ENCODE data around the gene TBC1D22A. TPM values are rescaled to one million over a fixed set of nuclear protein-coding genes. Genes with fewer than 3 reads are reported as not detected.
"Not testable (repeated sequence)": the region's sequence is repeated elsewhere in the genome, so short reads cannot be mapped to it uniquely, and the experiment has no call there.

Gene TBC1D22A
- polyA plus RNA-seq, 3 donors: 15.4 to 16.5 (median 15.9) TPM

- DNase-seq (ENCODE audit: low read depth in 3 of 3, low spot score in 2 of 3): no peak
Observed at GRCh38 chr22:47102648-47103047, 340.2 kb downstream of the TBC1D22A start.

- no peak for DNase-seq (ENCODE audit: low read depth in 3 of 3, low spot score in 2 of 3)
Observed at GRCh38 chr22:47105085-47105484, 342.6 kb downstream of the TBC1D22A start.

GRCh38 chr22:47106806-47107205 lies 344.4 kb downstream of the TBC1D22A start:
- DNase-seq (ENCODE audit: low read depth in 3 of 3, low spot score in 2 of 3): no peak

GRCh38 chr22:47107431-47107830 lies 345.0 kb downstream of the TBC1D22A start:
- no peak for DNase-seq (ENCODE audit: low read depth in 3 of 3, low spot score in 2 of 3)

- no peak for DNase-seq (ENCODE audit: low read depth in 3 of 3, low spot score in 2 of 3)
Observed at GRCh38 chr22:47110817-47111443, 348.5 kb downstream of the TBC1D22A start.

- DNase-seq (ENCODE audit: low read depth in 3 of 3, low spot score in 2 of 3): no peak
Observed at GRCh38 chr22:47111626-47112581, 349.5 kb downstream of the TBC1D22A start.

GRCh38 chr22:47112582-47112965 lies 350.1 kb downstream of the TBC1D22A start:
- no peak for DNase-seq (ENCODE audit: low read depth in 3 of 3, low spot score in 2 of 3)

GRCh38 chr22:47112994-47113852 lies 350.8 kb downstream of the TBC1D22A start:
- no peak for DNase-seq (ENCODE audit: low read depth in 3 of 3, low spot score in 2 of 3)

GRCh38 chr22:47113853-47114415 lies 351.5 kb downstream of the TBC1D22A start:
- no peak for DNase-seq (ENCODE audit: low read depth in 3 of 3, low spot score in 2 of 3)

GRCh38 chr22:47114813-47115517 lies 352.5 kb downstream of the TBC1D22A start:
- no peak for DNase-seq (ENCODE audit: low read depth in 3 of 3, low spot score in 2 of 3)

GRCh38 chr22:47115518-47115890 lies 353.1 kb downstream of the TBC1D22A start:
- no peak for DNase-seq (ENCODE audit: low read depth in 3 of 3, low spot score in 2 of 3)

GRCh38 chr22:47115921-47116320 lies 353.5 kb downstream of the TBC1D22A start:
- no peak for DNase-seq (ENCODE audit: low read depth in 3 of 3, low spot score in 2 of 3)

GRCh38 chr22:47116426-47117341 lies 354.2 kb downstream of the TBC1D22A start:
- no peak for DNase-seq (ENCODE audit: low read depth in 3 of 3, low spot score in 2 of 3)

GRCh38 chr22:47117442-47117841 lies 355.0 kb downstream of the TBC1D22A start:
- DNase-seq (ENCODE audit: low read depth in 3 of 3, low spot score in 2 of 3): not testable (repeated sequence)

GRCh38 chr22:47119181-47119580 lies 356.7 kb downstream of the TBC1D22A start:
- no peak for DNase-seq (ENCODE audit: low read depth in 3 of 3, low spot score in 2 of 3)

GRCh38 chr22:47120399-47120798 lies 357.9 kb downstream of the TBC1D22A start:
- DNase-seq (ENCODE audit: low read depth in 3 of 3, low spot score in 2 of 3): no peak

- DNase-seq (ENCODE audit: low read depth in 3 of 3, low spot score in 2 of 3): no peak
Observed at GRCh38 chr22:47121791-47122190, 359.3 kb downstream of the TBC1D22A start.

- DNase-seq (ENCODE audit: low read depth in 3 of 3, low spot score in 2 of 3): no peak
Observed at GRCh38 chr22:47122441-47123000, 360.1 kb downstream of the TBC1D22A start.

All from right renal cortex interstitium (tissue), 3 donors.